HG03175 (cell line): Measurements from ENCODE around the gene HOXA5.

Experiments
- ATAC-seq: cut with Tn5 transposase; IDR thresholded peaks from one replicate; pipeline ENCODE4 v1.9.1; 2021; ENCODE audit warnings: mild to moderate bottlenecking, moderate library complexity; ENCODE audit not compliant: unreplicated experiment

Gene HOXA5

DNA sequence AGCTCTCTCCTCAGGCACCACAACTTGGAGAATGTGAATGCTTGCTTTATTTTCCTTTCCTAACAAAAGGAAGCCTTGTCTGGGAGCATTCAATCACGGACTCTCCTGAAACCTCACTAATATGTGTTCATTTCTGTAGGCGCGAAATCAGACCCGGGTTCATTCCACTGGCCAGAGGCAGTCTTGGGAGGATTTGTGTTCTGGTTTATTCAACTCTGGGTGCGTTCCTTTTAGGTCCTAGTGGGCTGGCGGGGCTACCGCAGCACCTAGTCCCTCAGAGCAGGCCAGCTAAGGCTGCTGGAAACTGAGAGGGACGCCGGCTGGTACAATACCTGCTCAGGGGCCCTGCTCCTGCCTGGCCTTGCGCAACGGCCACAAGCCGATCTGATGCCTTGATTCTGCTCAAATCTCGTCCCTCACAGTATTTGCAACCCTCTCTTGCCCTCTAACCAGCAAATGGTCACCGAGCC is 20.4 kb downstream of the HOXA5 start:
- ATAC-seq: no peak

GRCh38 chr7:27122077-27122910 is 21.2 kb downstream of the HOXA5 start:
- ATAC-seq: no peak

- no peak for ATAC-seq
These were observed 21.8 kb downstream of the HOXA5 start for GRCh38 chr7:27121684-27122076.

- ATAC-seq: no peak
These were observed 24.0 kb downstream of the HOXA5 start for GRCh38 chr7:27119412-27119911.

- ATAC-seq: no peak
These were observed 24.9 kb downstream of the HOXA5 start for GRCh38 chr7:27118580-27118979.

- no peak for ATAC-seq
These were observed 25.5 kb downstream of the HOXA5 start for GRCh38 chr7:27117887-27118491.

DNA sequence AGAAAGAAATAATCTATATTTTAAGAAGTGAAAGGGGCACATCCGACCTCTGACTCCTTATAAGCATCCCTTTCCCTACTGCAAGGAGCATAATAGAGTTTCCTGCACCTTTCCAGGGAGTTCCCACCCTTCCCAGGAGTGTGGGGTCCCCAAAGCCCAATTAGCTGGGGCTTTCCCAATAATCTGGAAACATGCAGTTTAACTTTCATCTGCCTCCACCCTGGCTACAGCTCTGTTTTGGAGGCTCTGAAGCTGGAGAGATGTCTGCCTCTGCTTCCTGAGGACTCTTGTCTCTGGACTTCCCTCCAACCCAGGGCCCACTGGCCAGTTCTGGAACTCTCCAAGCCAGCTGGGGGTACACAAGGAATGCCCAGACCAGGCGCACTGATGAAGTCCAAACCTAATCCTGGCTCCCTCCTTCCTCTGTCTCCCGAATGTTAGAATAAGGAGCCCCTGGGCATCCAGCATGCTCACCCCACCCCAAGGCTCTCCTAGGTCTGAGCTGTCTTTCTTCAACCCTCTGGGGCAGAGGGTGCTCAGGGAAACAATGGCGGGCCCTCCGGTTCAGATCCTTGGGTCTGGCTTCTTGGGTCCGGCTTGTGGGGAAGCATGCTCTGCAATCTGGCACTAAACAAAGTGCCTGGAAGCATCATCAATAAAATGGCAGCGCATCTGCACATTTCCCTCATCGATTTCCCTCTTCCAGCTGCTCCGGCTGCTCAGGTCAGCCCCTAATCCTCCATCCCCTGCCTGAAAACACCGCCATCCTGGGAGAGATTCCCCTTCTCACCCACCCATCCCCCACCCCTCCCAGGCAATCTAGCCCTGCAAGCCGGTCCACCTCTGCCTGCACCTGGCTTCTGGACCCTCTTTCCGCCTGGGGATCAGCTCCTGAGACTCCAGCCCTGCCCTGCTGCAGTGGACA is 26.3 kb downstream of the HOXA5 start:
- ATAC-seq: no peak

GRCh38 chr7:27116031-27116961 is 27.2 kb downstream of the HOXA5 start:
- no peak for ATAC-seq

DNA sequence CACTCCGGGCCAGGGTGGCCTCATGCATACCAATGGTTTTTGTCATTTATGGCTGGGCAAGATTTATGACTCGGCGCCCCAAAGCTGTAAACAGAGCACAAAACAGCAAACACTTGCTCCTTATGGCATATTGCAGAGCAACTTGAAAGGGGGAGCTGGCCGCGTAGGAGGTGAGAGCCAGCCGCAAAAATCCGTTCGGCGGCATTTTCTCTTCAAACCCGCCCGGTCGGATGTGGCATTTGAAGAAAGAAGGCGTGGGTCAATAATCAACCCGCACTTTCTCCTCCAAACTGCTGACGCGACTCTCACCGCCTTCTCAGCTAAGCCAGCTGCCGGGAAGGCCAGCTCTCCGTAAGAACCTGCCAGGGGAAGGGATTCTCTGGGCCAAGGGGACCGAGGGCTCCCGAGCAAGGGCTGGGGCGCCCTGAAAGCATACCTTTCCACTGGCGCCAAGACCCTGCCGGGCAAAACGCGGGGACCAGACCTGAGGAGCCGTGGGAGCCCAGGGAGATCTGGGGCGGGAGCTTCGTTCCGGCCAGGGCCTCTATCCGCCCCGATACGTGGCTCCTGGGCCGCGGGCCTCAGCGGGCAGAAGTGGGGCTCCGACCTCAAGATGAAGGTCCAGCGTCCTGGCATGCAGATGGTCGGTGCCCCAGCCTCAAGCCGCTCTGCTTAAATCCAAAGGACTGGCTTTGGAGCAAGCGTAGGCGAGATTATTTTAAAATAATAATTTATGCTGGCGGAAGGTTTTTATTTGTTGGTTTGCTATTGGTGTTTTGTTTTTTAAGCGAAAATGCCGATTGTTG is 28.1 kb downstream of the HOXA5 start:
- no peak for ATAC-seq

DNA sequence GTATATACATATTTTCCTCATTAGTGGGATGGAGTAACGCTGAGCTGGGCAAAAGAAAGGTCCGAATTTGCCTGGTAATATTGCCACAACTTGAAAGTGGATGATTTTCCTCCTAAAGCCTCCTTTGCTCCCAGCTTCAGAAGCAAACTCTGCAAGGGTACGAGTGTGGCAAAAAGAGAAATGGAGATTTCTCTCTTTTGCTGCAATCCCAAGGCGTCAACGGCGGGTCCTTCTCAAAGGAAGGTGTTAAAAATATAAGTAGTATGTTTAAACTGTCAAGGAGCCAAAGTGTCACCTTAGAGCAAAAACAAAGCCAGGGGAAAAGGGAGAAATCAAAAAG is 28.6 kb downstream of the HOXA5 start:
- no peak for ATAC-seq

- ATAC-seq: no peak
These were observed 29.3 kb downstream of the HOXA5 start for GRCh38 chr7:27113991-27114769.

- no peak for ATAC-seq
These were observed 30.2 kb downstream of the HOXA5 start for GRCh38 chr7:27112955-27113949.

DNA sequence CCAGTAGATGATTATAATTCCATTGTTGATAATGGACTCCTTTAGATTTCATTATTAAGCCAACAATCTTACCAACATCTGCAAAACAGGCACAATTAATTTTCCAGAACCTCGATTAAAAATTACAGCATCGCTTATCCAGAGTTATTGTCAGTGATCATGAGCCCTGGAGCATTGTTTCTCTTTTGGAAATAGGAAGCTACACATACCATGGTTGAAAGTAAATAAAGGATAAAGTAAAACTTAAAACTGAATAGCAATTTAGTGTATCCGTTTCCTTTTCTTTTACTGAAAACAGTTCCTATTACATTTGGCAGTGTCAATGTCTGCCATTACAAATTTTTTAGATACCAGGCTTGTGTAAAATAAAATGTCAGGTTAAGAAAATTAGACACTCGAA is 31.1 kb downstream of the HOXA5 start:
- no peak for ATAC-seq

- ATAC-seq: no peak
These were observed 31.7 kb downstream of the HOXA5 start for GRCh38 chr7:27111751-27112277.

GRCh38 chr7:27111042-27111750 is 32.3 kb downstream of the HOXA5 start:
- ATAC-seq: no peak

DNA sequence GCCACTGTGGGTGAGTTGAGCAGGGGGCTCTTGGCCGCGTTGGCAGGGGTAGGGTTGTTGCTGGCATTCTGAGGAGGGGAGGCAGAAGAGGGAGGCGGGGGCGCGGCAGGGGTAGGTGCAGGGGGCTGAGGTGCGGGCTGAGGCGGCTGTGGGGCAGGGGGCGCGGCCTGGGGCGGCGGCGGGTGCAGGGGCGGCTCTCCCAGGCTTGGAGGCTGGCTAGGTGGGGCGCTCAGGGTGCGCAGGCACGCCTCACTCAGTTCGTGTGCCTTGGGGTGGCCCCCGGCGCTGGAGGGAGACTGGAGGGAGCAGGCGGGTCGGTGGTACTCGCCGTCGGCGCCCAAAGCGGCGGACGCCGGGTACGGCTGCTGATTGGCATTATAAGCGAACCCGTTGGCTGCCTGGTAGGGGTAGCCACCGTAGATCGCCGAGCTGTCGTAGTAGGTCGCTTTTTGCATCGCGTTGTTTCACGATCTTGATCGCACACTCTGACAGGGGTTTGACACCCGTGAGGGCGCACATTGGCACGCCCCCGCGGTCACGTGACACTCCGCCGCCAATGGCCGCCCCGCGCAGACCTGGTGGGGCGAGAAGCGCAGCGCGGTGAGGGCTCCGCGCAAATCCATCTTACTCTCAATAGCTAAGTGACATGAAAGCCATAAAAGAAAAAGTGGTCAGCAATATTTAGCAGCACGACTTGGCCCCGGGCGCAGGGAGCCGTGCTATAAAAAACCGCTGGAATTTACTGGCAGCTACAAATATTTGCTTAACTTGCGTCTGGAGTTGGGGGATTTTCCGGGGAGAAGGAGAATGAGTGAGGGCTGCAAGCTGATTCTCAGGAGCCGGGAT is 33.1 kb downstream of the HOXA5 start:
- no peak for ATAC-seq
